PC-9 (cell line): ENCODE data around the gene RPL39L. TPM values are rescaled to one million over a fixed set of nuclear protein-coding genes. Genes with fewer than 3 reads are reported as not detected.

Experiments
- BruUV-seq: library from RNA; stranded (reverse); fragments of 400-500 nt; replicated peaks from 2 replicates; lab custom pipeline; 2021; lab: Mats Ljungman, UMichigan
- CTCF ChIA-PET: fragments of 300-600 bp; sonication (Branson Sonifier 250); formaldehyde crosslinking; loops from one replicate; lab custom pipeline; 2022; ENCODE audit warnings: antibody characterized with exemption; lab: Charles Lee
- POLR2A ChIA-PET: fragments of 300-600 bp; sonication (Branson Sonifier 250); formaldehyde crosslinking; loops from one replicate; lab custom pipeline; 2022; ENCODE audit warnings: antibody characterized with exemption; ENCODE audit not compliant: unreplicated experiment; lab: Charles Lee
- DNase-seq, 2 experiments: peaks; one replicate each; pipeline versions ENCODE4 v3.0.0 to v3.0.0-alpha.2; 2015 to 2022; ENCODE audit warnings: mixed read lengths in 1 of 2
- H2AFZ ChIP-seq: fragments of 200-600 bp; sonication (generic); 2 replicates; pipeline ENCODE4 v1.8.1; 2017; ENCODE audit warnings: antibody characterized with exemption
- H3F3A ChIP-seq: fragments of 200-600 bp; sonication (generic); 2 replicates; pipeline ENCODE4 v1.8.1; 2017; ENCODE audit warnings: antibody characterized with exemption, mild to moderate bottlenecking, low read depth; ENCODE audit not compliant: insufficient read depth
- H3K27ac ChIP-seq: fragments of 200-600 bp; sonication (generic); 2 replicates; pipeline ENCODE4 v1.6.1; 2016; ENCODE audit warnings: mixed run types
- H3K27me3 ChIP-seq: fragments of 200-600 bp; sonication (generic); 2 replicates; pipeline ENCODE4 v1.6.1; 2016; ENCODE audit warnings: low read depth, mixed run types; ENCODE audit not compliant: insufficient read depth
- H3K36me3 ChIP-seq: fragments of 200-600 bp; sonication (generic); 2 replicates; pipeline ENCODE4 v1.6.1; 2016; ENCODE audit warnings: low read depth, mixed run types
- H3K4me1 ChIP-seq: fragments of 200-600 bp; sonication (generic); replicated peaks from 2 replicates; pipeline ENCODE4 v1.6.1; 2016; ENCODE audit warnings: mixed run types; ENCODE audit not compliant: insufficient read depth
- H3K4me2 ChIP-seq: fragments of 200-600 bp; sonication (generic); 2 replicates; pipeline ENCODE4 v1.6.1; 2017; ENCODE audit warnings: mixed run types
- H3K4me3 ChIP-seq: fragments of 200-600 bp; sonication (generic); 2 replicates; pipeline ENCODE4 v1.6.1; 2016; ENCODE audit warnings: mixed run types
- H3K79me2 ChIP-seq: fragments of 200-600 bp; sonication (generic); 2 replicates; pipeline ENCODE4 v1.6.1; 2017; ENCODE audit warnings: low read depth, mixed run types
- H3K9me2 ChIP-seq: fragments of 200-600 bp; sonication (generic); 2 replicates; pipeline ENCODE4 v1.8.1; 2017; ENCODE audit warnings: mild to moderate bottlenecking; ENCODE audit not compliant: insufficient read depth
- H3K9me3 ChIP-seq: fragments of 200-600 bp; sonication (generic); 2 replicates; pipeline ENCODE4 v1.8.1; 2016; ENCODE audit warnings: low read depth; ENCODE audit not compliant: insufficient read depth
- H4K20me1 ChIP-seq: fragments of 200-600 bp; sonication (generic); 2 replicates; pipeline ENCODE4 v1.8.1; 2017; ENCODE audit not compliant: insufficient read depth
- CTCF ChIP-seq: fragments of 200-600 bp; sonication (generic); conservative IDR thresholded peaks from 2 replicates; pipeline ENCODE4 v1.6.1; 2017; ENCODE audit warnings: mixed run types, antibody characterized with exemption, mild to moderate bottlenecking, moderate library complexity
- EZH2 ChIP-seq: fragments of 200-600 bp; sonication (generic); IDR thresholded peaks from 2 replicates; pipeline ENCODE4 v1.8.0; 2017; ENCODE audit warnings: antibody characterized with exemption, low read depth
- intact Hi-C: fragments of 100-400 bp; cut with micrococcal nuclease; formaldehyde crosslinking; loops from one replicate; pipeline ENCODE4 v1.10.0; 2022; ENCODE audit not compliant: unreplicated experiment
- total RNA-seq: library from RNA; stranded (reverse); gene quantifications from 2 replicates; pipeline ENCODE4 v1.2.3, GENCODE V29; 2021

RPL39L gene
- total RNA-seq, 1 experiment from 2014 or later, result 81.3 TPM

DNA sequence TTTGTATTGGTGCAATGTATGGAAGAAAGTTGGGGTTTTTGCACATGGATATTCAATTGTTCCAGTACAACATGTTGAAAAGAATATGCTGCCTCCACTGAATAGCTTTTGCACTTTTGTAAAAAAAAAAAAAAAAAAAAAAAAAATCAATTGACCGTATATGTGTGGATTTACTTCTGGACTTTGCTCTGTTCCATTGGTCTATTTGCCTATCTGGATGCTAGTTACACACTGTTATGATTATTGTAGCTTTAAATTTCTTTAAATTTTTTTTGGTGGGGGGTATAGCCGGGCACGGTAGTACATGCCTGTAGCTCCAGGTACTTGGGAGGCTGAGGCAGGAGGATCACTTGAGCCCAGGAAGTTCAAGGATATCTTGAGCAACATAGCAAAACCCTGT lies 52.5 kb downstream of the RPL39L start:
- H3K4me2 ChIP-seq, result no peak overlapping the region
- CTCF ChIA-PET, result no interaction called here
- H3K9me2 ChIP-seq, result peaks cover 4% of the 10 kb centered on the region; the same call in 1 of the 2 replicates
- no peaks in the 10 kb centered on the region for H3K4me1 ChIP-seq
- no peaks in the 10 kb centered on the region for H3K79me2 ChIP-seq
- no TSS peak for BruUV-seq
- intact Hi-C loops, result no loop called here
- H3K36me3 ChIP-seq, result no peaks in the 10 kb centered on the region
- H3F3A ChIP-seq, result no peaks in the 10 kb centered on the region
- H3K27ac ChIP-seq, result no peak overlapping the region
- POLR2A ChIA-PET, result no interaction called here
- H3K9me3 ChIP-seq, result peaks cover 11% of the 10 kb centered on the region
- no peaks in the 10 kb centered on the region for H3K27me3 ChIP-seq
- H3K4me3 ChIP-seq, result no peak overlapping the region
- TF ChIP-seq CTCF, result no peak
- TF ChIP-seq EZH2, result no peak
- DNase-seq, result no peak
- no peak overlapping the region for H2AFZ ChIP-seq
- no peaks in the 10 kb centered on the region for H4K20me1 ChIP-seq

GRCh38 chr3:187085933-187086332 lies 53.4 kb downstream of the RPL39L start:
- Histone ChIP-seq H3K9me3 (peaks cover 11% of the 10 kb centered on the region), H4K20me1 (no peaks in the 10 kb centered on the region), H3K27me3 (no peaks in the 10 kb centered on the region), H3K4me2 (no peak overlapping the region), H3F3A (no peaks in the 10 kb centered on the region), H3K36me3 (no peaks in the 10 kb centered on the region), H3K9me2 (peaks cover 4% of the 10 kb centered on the region; the same call in 1 of the 2 replicates), H3K4me3 (no peak overlapping the region), H3K27ac (no peak overlapping the region), H3K4me1 (no peaks in the 10 kb centered on the region), H3K79me2 (no peaks in the 10 kb centered on the region), H2AFZ (no peak overlapping the region)
- TF ChIP-seq CTCF, result no peak
- no peak for TF ChIP-seq EZH2
- ChIA-PET CTCF (interaction anchor here (0.7 kb wide), 1 partner anchor 128 kb away, joined by 3 read pairs; no protein-coding TSS in a partner anchor), POLR2A (no interaction called here)
- intact Hi-C loops, result no loop called here
- no TSS peak for BruUV-seq
- DNase-seq, result no peak

GRCh38 chr3:187085021-187085666 lies 54.2 kb downstream of the RPL39L start:
- no peak for DNase-seq
- no peaks in the 10 kb centered on the region for H4K20me1 ChIP-seq
- BruUV-seq, result no TSS peak
- no peaks in the 10 kb centered on the region for H3K36me3 ChIP-seq
- H3K4me3 ChIP-seq, result no peak overlapping the region
- H3K4me1 ChIP-seq, result no peaks in the 10 kb centered on the region
- no peak overlapping the region for H3K4me2 ChIP-seq
- TF ChIP-seq CTCF (no peak), EZH2 (no peak)
- CTCF ChIA-PET, result no interaction called here
- H2AFZ ChIP-seq, result no peak overlapping the region
- H3K27ac ChIP-seq, result no peak overlapping the region
- H3K9me2 ChIP-seq, result no peaks in the 10 kb centered on the region
- peaks cover 7% of the 10 kb centered on the region; the same call in 1 of the 2 replicates for H3K9me3 ChIP-seq
- intact Hi-C loops, result no loop called here
- H3K79me2 ChIP-seq, result no peaks in the 10 kb centered on the region
- no peaks in the 10 kb centered on the region for H3K27me3 ChIP-seq
- POLR2A ChIA-PET, result no interaction called here
- no peaks in the 10 kb centered on the region for H3F3A ChIP-seq
